Epithelial cell of proximal tubule (primary cell): ENCODE measurements around the gene PIK3R5. TPM values are rescaled to one million over a fixed set of nuclear protein-coding genes. Genes with fewer than 3 reads are reported as not detected.
"Not testable (repeated sequence)": the region's sequence is repeated elsewhere in the genome, so short reads cannot be mapped to it uniquely, and the experiment has no call there.

ENCODE experiments used
- DNase-seq: peaks from one replicate; pipeline ENCODE4 v3.0.0-alpha.2; 2011; ENCODE audit warnings: low read depth
- H3K4me3 ChIP-seq: 2 replicates; pipeline ENCODE4 v1.5.1; 2011; ENCODE audit warnings: low read depth, mild to moderate bottlenecking, low read length
- CTCF ChIP-seq: conservative IDR thresholded peaks from 2 replicates; pipeline ENCODE4 v1.5.1; 2012; ENCODE audit warnings: low read depth, mild to moderate bottlenecking, low read length
- total RNA-seq: library from RNA; depleted of rRNA; stranded (reverse); fragments of >200 nt; gene quantifications from 2 replicates; pipeline ENCODE4 v1.2.3, GENCODE V29; 2015

Gene PIK3R5
- total RNA-seq, 1 donor from 2014 or later = 0.12 TPM

GRCh38 chr17:8859804-8860430 is 105.6 kb downstream of the PIK3R5 start:
- DNase-seq = no peak
- TF ChIP-seq CTCF = no peak

GRCh38 chr17:8859027-8859803 is 106.3 kb downstream of the PIK3R5 start:
- TF ChIP-seq CTCF = no peak
- no peak for DNase-seq
- H3K4me3 ChIP-seq = no peak overlapping the region

More at GRCh38 chr17:8859804-8860430, 105.6 kb downstream of the PIK3R5 start:
- H3K4me3 ChIP-seq = no peak overlapping the region

- no peak for TF ChIP-seq CTCF
- H3K4me3 ChIP-seq = no peak overlapping the region
- DNase-seq = no peak
Measured at GRCh38 chr17:8857919-8858318, 107.6 kb downstream of the PIK3R5 start.

- H3K4me3 ChIP-seq = no peak overlapping the region
- no peak for TF ChIP-seq CTCF
- no peak for DNase-seq
Measured at GRCh38 chr17:8856869-8857575, 108.5 kb downstream of the PIK3R5 start.

GRCh38 chr17:8856205-8856603 is 109.3 kb downstream of the PIK3R5 start:
- not testable (repeated sequence) for DNase-seq, H3K4me3 ChIP-seq

- DNase-seq = no peak
- TF ChIP-seq CTCF = no peak
- no peak overlapping the region for H3K4me3 ChIP-seq
Measured at GRCh38 chr17:8855477-8856204, 109.9 kb downstream of the PIK3R5 start.

GRCh38 chr17:8851600-8851999 is 113.9 kb downstream of the PIK3R5 start:
- H3K4me3 ChIP-seq = no peak overlapping the region
- TF ChIP-seq CTCF = no peak
- no peak for DNase-seq
